Bronchial epithelial cell (primary cell): ENCODE measurements around the gene RAB33A. TPM values are rescaled to one million over a fixed set of nuclear protein-coding genes. Genes with fewer than 3 reads are reported as not detected.
A peak's percentile ranks its signal among the peaks of the same experiment; 100 is the strongest.

ENCODE experiments used
- DNase-seq: peaks from one replicate; pipeline ENCODE4 v3.0.0-alpha.2; 2010; ENCODE audit warnings: low read depth
- FAIRE-seq: peaks from 2 replicates; lab custom pipeline; 2011; peaks lifted over from hg19 to GRCh38; lab: Jason Lieb, UNC
- H3K27me3 ChIP-seq: 2 replicates; pipeline ENCODE4 v1.5.1; 2011; ENCODE audit warnings: low read length; ENCODE audit not compliant: control insufficient read depth, insufficient read depth
- H3K36me3 ChIP-seq: 2 replicates; pipeline ENCODE4 v1.5.1; 2011; ENCODE audit warnings: low read length; ENCODE audit not compliant: control insufficient read depth, insufficient read depth
- H3K4me3 ChIP-seq: 2 replicates; pipeline ENCODE4 v1.5.1; 2011; ENCODE audit warnings: mild to moderate bottlenecking, low read depth, low read length, control low read depth
- CTCF ChIP-seq: IDR thresholded peaks from 2 replicates; pipeline ENCODE4 v1.5.1; 2011; ENCODE audit warnings: mild to moderate bottlenecking, moderate library complexity, low read length, control low read depth, inconsistent platforms; ENCODE audit not compliant: insufficient read depth, severe bottlenecking
- total RNA-seq: library from RNA; depleted of rRNA; stranded (reverse); fragments of >200 nt; gene quantifications from 2 replicates; pipeline ENCODE4 v1.2.1, GENCODE V29; 2014

RAB33A gene
- total RNA-seq, 1 donor from 2014 or later, result 0.26 TPM

GRCh38 chrX:130179170-130179569 is 7.4 kb downstream of the RAB33A start:
- TF ChIP-seq CTCF, result no peak
- Histone ChIP-seq H3K27me3 (no peaks in the 10 kb centered on the region), H3K36me3 (no peaks in the 10 kb centered on the region), H3K4me3 (no peak overlapping the region)
- DNase-seq (no peak), FAIRE-seq (no peak)

- FAIRE-seq, result peak; percentile 23
- no peak for DNase-seq
- TF ChIP-seq CTCF, result no peak
- Histone ChIP-seq H3K36me3 (no peaks in the 10 kb centered on the region), H3K27me3 (no peaks in the 10 kb centered on the region), H3K4me3 (no peak overlapping the region)
Observed at GRCh38 chrX:130179579-130180215, 7.9 kb downstream of the RAB33A start.

DNA sequence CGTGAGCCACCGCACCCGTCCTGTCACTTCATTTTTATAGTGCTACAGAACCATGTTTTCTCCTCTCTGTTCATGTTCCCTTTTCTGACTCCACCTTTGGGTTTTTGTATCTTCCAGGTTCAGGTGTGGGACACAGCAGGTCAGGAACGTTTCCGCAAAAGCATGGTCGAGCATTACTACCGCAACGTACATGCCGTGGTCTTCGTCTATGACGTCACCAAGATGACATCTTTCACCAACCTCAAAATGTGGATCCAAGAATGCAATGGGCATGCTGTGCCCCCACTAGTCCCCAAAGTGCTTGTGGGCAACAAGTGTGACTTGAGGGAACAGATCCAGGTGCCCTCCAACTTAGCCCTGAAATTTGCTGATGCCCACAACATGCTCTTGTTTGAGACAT is 12.4 kb downstream of the RAB33A start:
- no peak for FAIRE-seq
- H3K27me3 ChIP-seq, result no peaks in the 10 kb centered on the region
- no peak for TF ChIP-seq CTCF
- H3K36me3 ChIP-seq, result no peaks in the 10 kb centered on the region
- no peak for DNase-seq
- no peak overlapping the region for H3K4me3 ChIP-seq

- FAIRE-seq, result no peak
- H3K4me3 ChIP-seq, result no peak overlapping the region
Observed at GRCh38 chrX:130184857-130185256, 13.1 kb downstream of the RAB33A start.

GRCh38 chrX:130186651-130187050 is 14.9 kb downstream of the RAB33A start:
- no peak for DNase-seq
- H3K4me3 ChIP-seq, result no peak overlapping the region
- no peaks in the 10 kb centered on the region for H3K27me3 ChIP-seq
- FAIRE-seq, result no peak
- no peak for TF ChIP-seq CTCF
- no peaks in the 10 kb centered on the region for H3K36me3 ChIP-seq

More at GRCh38 chrX:130184857-130185256, 13.1 kb downstream of the RAB33A start:
- no peak for DNase-seq
- Histone ChIP-seq H3K36me3 (no peaks in the 10 kb centered on the region), H3K27me3 (no peaks in the 10 kb centered on the region)
- no peak for TF ChIP-seq CTCF

DNA sequence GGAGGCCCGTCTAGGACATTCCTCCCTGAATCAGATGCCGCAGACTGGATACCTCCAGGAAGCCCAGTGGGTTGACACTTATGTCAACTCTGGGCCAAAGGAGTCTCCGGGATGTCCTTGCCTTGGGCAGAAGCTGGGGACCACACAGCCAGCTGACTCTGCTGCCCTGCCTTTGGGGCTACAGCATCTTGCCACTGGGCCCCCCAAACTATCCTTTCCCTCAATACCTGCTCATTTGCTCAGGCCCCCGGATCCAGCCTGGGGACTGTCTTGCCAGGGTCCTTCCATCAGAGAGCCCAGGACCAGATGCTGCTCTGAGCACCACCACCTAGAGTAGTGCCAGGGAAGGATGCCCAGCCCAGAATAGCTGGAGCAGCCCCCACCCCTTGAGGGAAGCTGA is 19.0 kb downstream of the RAB33A start:
- H3K36me3 ChIP-seq, result no peaks in the 10 kb centered on the region
- FAIRE-seq, result no peak
- H3K4me3 ChIP-seq, result no peak overlapping the region
- no peak for DNase-seq
- no peaks in the 10 kb centered on the region for H3K27me3 ChIP-seq
- no peak for TF ChIP-seq CTCF
